GM19025 (cell line): Measurements from ENCODE around the gene SLC45A2.
A peak's percentile ranks its signal among the peaks of the same experiment; 100 is the strongest.
"Not testable (repeated sequence)": the region's sequence is repeated elsewhere in the genome, so short reads cannot be mapped to it uniquely, and the experiment has no call there.

Experiments used
- ATAC-seq: cut with Tn5 transposase; IDR thresholded peaks from one replicate; pipeline ENCODE4 v1.9.1; 2021; ENCODE audit warnings: mild to moderate bottlenecking, low read depth, moderate library complexity; ENCODE audit not compliant: unreplicated experiment

SLC45A2 gene

GRCh38 chr5:33984671-33985124 lies at the start of gene SLC45A2:
SLC45A2 (minus strand) TSS chr5:33984693; CDS start chr5:33984583, 110 bp downstream.
- no peak for ATAC-seq

- no peak for ATAC-seq
These were observed 47.5 kb upstream of the SLC45A2 start for GRCh38 chr5:34031966-34032365.

GRCh38 chr5:34031117-34031516 lies 46.6 kb upstream of the SLC45A2 start:
- ATAC-seq, result no peak

GRCh38 chr5:34030585-34030984 lies 46.1 kb upstream of the SLC45A2 start:
- not testable (repeated sequence) for ATAC-seq

- no peak for ATAC-seq
These were observed 45.6 kb upstream of the SLC45A2 start for GRCh38 chr5:34030048-34030447.

GRCh38 chr5:34028349-34028748 lies 43.9 kb upstream of the SLC45A2 start:
- ATAC-seq, result no peak

- no peak for ATAC-seq
These were observed 41.7 kb upstream of the SLC45A2 start for GRCh38 chr5:34026089-34026761.

- ATAC-seq, result peak; percentile 93
These were observed 37.7 kb upstream of the SLC45A2 start for GRCh38 chr5:34022121-34022705.

- ATAC-seq, result no peak
These were observed 36.8 kb upstream of the SLC45A2 start for GRCh38 chr5:34021334-34021733.

- no peak for ATAC-seq
These were observed 36.2 kb upstream of the SLC45A2 start for GRCh38 chr5:34020726-34021125.

GRCh38 chr5:34017254-34017653 lies 32.8 kb upstream of the SLC45A2 start:
- no peak for ATAC-seq

GRCh38 chr5:34016750-34017149 lies 32.3 kb upstream of the SLC45A2 start:
- no peak for ATAC-seq

GRCh38 chr5:34016222-34016621 lies 31.7 kb upstream of the SLC45A2 start:
- no peak for ATAC-seq

GRCh38 chr5:34015120-34015822 lies 30.8 kb upstream of the SLC45A2 start:
- no peak for ATAC-seq

GRCh38 chr5:34014626-34015025 lies 30.1 kb upstream of the SLC45A2 start:
- no peak for ATAC-seq

GRCh38 chr5:34013547-34013946 lies 29.1 kb upstream of the SLC45A2 start:
- ATAC-seq, result no peak

GRCh38 chr5:34012791-34013190 lies 28.3 kb upstream of the SLC45A2 start:
- ATAC-seq, result no peak

GRCh38 chr5:34011536-34011935 lies 27.0 kb upstream of the SLC45A2 start:
- ATAC-seq, result no peak

- not testable (repeated sequence) for ATAC-seq
These were observed 25.7 kb upstream of the SLC45A2 start for GRCh38 chr5:34010146-34010545.

GRCh38 chr5:34009610-34010009 lies 25.1 kb upstream of the SLC45A2 start:
- ATAC-seq, result no peak

- no peak for ATAC-seq
These were observed 24.3 kb upstream of the SLC45A2 start for GRCh38 chr5:34008802-34009201.
